ENCODE data around the gene COQ10A. TPM values are rescaled to one million over a fixed set of nuclear protein-coding genes. Genes with fewer than 3 reads are reported as not detected.

Gene COQ10A
- 49.6 TPM for total RNA-seq

GRCh38 chr12:56266693-56267442 lies at the start of gene COQ10A:
Gene COQ10A (plus strand): TSS chr12:56266942. CDS start chr12:56267119, 177 bp downstream.
- peak; percentile 95 for DNase-seq

- no peak for DNase-seq
Measured at GRCh38 chr12:56219840-56220239, 46.9 kb upstream of the COQ10A start.

DNA sequence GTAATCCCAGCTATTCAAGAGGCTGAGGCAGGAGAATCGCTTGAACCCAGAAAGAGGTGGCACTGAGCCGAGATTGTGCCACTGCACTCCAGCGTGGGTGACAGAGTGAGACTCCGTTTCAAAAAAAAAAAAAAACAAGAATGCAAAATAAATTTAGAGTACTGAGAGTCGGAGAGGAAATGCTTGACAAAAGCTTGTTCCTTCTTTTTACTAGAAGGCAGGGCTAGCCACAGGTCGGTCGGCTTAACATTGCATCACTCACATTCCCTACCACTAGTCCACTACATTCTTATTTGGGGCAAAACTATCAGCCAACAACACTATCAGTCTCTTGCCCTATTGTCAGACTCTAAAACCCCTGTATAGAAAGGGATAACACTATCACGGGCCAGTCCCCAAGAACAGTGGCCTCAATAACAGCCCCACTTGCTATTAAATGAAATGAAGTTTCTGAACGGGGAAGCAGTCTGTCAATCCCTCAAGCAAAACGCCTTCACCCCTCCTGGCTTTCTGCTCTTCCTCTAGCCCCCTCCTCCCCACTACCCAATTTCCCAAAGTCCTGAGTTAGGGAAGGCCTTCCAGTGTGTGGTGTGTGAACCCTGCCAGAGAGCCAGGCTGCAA lies 46.0 kb upstream of the COQ10A start:
- DNase-seq, result no peak

GRCh38 chr12:56221232-56221756 lies 45.4 kb upstream of the COQ10A start:
- peak; percentile 87 for DNase-seq

DNA sequence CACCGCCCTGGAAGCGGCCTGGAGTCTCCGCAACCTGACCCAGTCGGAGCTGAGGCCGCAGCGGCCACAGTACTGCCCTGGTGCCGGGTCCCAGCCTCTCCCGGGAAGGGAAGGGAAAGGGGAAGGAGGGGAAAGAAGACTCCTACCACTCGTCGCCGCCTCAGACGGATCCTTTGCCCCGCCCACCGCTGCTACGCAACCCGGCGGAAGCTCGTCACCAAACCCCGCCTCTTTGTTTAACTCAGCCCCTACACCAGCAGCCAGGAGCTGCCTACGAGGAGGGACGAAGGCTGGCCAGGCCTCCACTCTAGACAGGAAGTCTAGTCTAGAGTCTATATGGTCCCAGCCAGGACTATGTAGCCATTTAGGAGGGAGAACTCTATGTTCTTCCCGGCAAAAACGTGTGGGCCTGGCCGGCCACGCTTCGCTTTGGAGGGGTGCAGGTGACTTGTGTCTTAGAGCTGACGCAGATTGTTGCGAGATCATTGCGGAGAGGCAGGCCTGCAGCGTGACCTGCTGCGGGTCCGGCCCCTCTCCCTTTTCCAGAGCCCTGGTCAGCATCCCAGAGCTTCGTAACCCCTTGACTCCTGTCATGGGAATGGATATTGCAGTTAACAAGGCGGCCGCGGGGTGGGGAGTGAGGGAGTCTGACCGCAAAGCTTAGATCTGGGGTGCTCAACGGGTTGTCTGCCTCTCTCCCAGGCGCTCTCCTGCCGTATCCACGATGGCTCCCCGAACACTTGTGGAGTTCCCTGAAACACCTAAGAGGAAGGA lies 44.8 kb upstream of the COQ10A start, which contains the start of gene RNF41:
RNF41 (minus strand) TSS at position 166 of the 774 bp plus-strand sequence. CDS start 7,875 bp downstream, outside the sequence.
- DNase-seq, result peak; percentile 99

- no peak for DNase-seq
Measured at GRCh38 chr12:56222531-56222895, 44.2 kb upstream of the COQ10A start.

DNA sequence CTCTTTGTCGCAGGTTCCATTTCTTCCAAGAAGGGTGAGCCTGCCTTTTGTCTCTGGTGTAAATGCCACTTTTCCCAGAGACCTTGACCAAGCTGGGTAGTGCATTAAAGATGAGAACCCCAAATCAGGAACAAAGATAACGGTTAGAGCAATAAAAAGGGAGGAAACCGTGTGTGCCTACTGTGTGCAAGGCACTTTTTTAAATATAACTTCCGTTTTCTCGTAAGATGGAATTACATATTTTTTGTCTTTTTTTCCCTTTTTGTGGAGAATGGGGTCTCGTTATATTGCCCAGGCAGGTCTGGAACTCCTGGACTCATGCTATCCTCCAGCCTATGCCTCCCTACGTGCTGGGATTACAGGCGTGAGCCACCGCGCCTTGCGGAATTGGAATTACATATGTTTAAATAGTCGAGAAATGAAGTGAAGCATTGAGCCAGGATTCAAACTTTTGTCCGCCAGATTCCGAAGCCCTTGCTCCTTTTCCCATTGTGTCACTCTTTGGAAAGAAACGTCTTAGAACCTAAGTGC lies 43.1 kb upstream of the COQ10A start:
- DNase-seq, result no peak

DNA sequence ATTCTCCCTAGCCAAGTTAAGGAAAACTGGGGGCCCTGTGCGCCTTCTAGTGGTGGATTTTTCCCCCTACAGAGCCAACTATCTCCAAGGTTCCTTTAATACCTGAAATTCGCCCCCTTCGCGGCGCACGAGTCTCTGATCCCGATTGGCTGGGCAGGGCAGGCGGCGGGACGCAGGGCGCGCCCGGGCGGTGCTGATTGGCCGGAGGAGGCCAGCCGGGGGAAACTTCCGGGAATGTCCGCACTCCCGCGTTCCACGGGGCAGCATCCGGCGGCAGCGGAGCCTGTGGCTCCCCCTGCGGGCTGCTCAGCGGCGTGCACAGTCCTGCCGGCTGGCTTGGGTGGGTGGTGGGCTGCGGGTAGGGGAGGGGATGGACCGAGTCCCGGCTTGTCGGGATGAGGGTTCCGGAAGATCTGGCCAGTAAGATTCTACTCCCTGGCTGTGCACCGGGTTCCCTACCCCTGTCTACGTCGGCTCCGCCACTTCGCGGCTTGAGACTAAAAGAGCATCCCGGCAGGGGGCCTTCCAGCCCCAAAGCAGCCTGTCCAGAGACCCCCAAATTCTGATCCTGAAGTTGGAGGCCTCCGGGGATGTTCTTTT lies 42.5 kb upstream of the COQ10A start, which contains the start of gene NABP2:
NABP2 (plus strand) TSS at position 241 of the 600 bp plus-strand sequence. CDS start 515 bp downstream, outside the sequence.
- peak; percentile 99 for DNase-seq

DNA sequence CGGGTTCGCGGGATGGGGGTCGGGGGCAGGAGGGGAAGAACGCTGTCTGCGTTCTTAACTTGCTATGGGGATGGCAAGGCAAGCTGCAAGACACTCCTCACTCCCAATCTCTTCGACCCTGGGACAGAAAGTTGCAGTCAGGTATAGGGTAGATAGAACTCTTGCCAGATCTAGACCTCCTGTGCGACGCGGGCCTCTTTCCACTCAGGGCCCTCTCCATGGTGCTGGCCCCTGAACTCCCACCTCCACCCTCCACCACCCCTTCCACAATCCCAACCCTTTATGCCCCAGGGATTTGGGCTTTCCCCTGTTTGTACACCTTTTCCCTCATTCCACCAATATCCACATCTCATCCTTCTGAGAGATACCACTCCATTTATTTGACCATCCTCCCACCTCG lies 41.8 kb upstream of the COQ10A start:
- DNase-seq, result no peak

GRCh38 chr12:56229082-56229481 lies 37.7 kb upstream of the COQ10A start:
- no peak for DNase-seq

DNA sequence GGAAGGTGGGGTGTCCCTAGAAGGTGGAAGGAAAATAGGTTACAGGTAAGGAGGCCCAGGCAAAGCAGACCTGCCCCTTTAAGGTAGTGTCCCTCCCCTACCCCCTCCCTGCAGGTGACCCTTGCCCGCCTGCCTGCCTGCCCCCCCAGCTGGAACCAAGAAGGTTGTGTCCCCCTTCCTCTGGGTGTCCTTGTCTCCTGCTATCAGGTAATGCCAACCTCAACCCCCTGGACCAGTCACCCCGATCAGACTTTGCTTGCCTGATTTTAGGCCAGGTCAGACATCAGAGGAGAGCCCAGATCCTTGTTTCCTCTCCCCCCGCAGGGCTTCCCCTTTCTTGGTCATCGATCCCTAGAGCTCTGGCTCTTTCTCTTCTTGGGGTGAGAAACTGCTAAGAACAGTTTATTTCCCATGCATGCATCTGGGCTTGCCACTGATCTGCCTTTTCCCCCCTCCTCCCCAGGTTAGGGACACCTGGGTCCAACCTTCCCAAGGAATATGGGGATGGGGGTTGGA lies 36.8 kb upstream of the COQ10A start, which contains the start of gene SLC39A5:
SLC39A5 (plus strand) TSS at position 136 of the 516 bp plus-strand sequence. CDS start 1,224 bp downstream, outside the sequence.
- no peak for DNase-seq

- no peak for DNase-seq
Measured at GRCh38 chr12:56230432-56231183, 36.1 kb upstream of the COQ10A start.

DNA sequence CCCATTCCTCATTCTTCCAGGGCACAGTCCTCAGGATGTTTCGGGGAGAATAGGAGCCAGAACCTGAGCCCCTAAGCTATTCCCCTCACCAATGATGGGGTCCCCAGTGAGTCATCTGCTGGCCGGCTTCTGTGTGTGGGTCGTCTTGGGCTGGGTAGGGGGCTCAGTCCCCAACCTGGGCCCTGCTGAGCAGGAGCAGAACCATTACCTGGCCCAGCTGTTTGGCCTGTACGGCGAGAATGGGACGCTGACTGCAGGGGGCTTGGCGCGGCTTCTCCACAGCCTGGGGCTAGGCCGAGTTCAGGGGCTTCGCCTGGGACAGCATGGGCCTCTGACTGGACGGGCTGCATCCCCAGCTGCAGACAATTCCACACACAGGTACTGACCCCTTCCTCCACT lies 35.6 kb upstream of the COQ10A start:
- DNase-seq, result no peak

- DNase-seq, result no peak
Measured at GRCh38 chr12:56234746-56235436, 31.9 kb upstream of the COQ10A start.

DNA sequence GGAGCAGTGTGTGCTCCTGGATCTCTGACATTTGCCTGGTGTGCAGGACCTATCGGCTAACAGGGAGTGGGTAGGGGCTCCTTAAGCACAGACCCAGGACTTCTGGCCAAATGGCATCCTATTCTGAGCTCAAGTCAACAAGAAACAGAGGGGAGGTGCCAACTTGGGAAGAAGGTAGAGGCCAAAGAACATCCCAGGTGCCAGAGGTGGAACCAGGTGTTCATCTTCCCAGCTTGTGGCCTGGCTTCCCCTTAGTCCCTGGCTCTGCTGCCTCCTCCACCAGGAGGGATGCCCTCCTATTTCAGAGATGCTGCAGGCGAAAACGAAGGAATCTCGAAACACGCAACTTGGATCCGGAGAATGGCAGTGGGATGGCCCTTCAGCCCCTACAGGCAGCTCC lies 30.7 kb upstream of the COQ10A start:
- DNase-seq, result no peak

- DNase-seq, result no peak
Measured at GRCh38 chr12:56236985-56237384, 29.8 kb upstream of the COQ10A start.

- no peak for DNase-seq
Measured at GRCh38 chr12:56237552-56237951, 29.2 kb upstream of the COQ10A start.

DNA sequence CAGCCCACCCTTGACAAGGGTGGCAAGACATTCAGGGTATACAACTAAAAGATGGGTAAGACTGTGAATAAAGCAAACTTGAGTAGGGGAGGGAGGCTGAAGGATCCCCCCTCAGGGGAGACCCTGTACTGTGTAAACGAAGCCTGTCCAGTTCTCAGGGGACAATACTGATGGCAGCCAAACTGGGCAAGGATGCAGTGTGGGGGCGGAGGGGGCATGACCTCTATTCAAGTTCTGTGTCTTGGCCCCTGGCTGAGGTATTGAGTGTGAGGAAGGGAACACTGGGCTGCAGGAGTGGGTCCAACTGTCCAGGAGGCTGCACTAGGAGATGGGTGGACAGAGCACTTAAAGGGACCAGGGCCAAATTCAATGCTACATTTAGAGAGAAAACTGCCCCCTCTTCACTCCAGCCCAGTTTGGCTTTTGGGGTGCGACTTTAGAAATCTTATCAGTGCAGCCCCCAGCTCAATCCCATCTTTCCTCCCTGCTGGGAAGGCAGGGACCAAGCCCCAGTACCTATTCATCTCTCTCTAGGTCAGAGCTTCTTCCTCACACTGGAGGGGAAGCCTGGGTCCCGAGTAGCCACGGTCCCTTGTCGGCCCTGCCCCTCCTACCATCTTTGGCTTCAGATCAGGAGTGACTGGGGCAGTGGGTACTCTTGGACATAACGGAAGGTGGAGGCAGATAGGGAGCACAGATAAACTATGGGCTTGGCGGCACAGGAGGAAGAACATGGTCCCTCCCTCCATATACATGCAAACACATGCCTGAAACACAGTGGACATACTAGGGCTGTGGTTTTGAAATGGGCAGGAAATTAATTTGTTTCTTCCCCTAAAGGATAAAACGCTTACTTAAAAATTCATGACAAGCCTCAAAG lies 25.1 kb upstream of the COQ10A start:
- no peak for DNase-seq

GRCh38 chr12:56242986-56243385 lies 23.8 kb upstream of the COQ10A start:
- no peak for DNase-seq

Data from tongue (tissue), 2 donors.